Stimulated activated CD4-positive, alpha-beta T cell treated with anti-CD3 and anti-CD28 coated beads, Interleukin-15, amount 100 ng/mL, for 24 hours (primary cell): ENCODE data around the gene PITPNM1.
A peak's percentile ranks its signal among the peaks of the same experiment; 100 is the strongest.
"Not testable (repeated sequence)": the region's sequence is repeated elsewhere in the genome, so short reads cannot be mapped to it uniquely, and the experiment has no call there.

ENCODE experiments used
- DNase-seq: peaks from one replicate; pipeline ENCODE4 v3.0.0-alpha.2; 2020

The PITPNM1 gene

GRCh38 chr11:67522844-67523555 is 17.8 kb upstream of the PITPNM1 start, which contains the start of gene CABP2:
Gene CABP2, minus strand, starts transcription at chr11:67523446. Its CDS starts 120 bp downstream, at chr11:67523326.
- DNase-seq = no peak

- no peak for DNase-seq
Measured at GRCh38 chr11:67522338-67522737, 17.2 kb upstream of the PITPNM1 start.

- no peak for DNase-seq
Measured at GRCh38 chr11:67521924-67522323, 16.8 kb upstream of the PITPNM1 start.

- no peak for DNase-seq
Measured at GRCh38 chr11:67520856-67521824, 16.0 kb upstream of the PITPNM1 start.

GRCh38 chr11:67519726-67520125 is 14.6 kb upstream of the PITPNM1 start:
- DNase-seq = no peak

- DNase-seq = no peak
Measured at GRCh38 chr11:67517784-67518552, 12.8 kb upstream of the PITPNM1 start.

GRCh38 chr11:67516806-67517205 is 11.6 kb upstream of the PITPNM1 start:
- no peak for DNase-seq

- DNase-seq = no peak
Measured at GRCh38 chr11:67514116-67514515, 9.0 kb upstream of the PITPNM1 start.

- DNase-seq = not testable (repeated sequence)
Measured at GRCh38 chr11:67511558-67511957, 6.4 kb upstream of the PITPNM1 start.

GRCh38 chr11:67510023-67510345 is 4.8 kb upstream of the PITPNM1 start:
- no peak for DNase-seq

GRCh38 chr11:67508486-67509121 is 3.4 kb upstream of the PITPNM1 start:
- peak; percentile 100 for DNase-seq

GRCh38 chr11:67507864-67508485 is 2.8 kb upstream of the PITPNM1 start, which contains the start of gene CDK2AP2:
Gene CDK2AP2, minus strand, starts transcription at chr11:67508162. Its CDS starts 80 bp downstream, at chr11:67508082.
- DNase-seq = peak; percentile 100

- DNase-seq = no peak
Measured at GRCh38 chr11:67507242-67507863, 2.2 kb upstream of the PITPNM1 start.

- DNase-seq = no peak
Measured at GRCh38 chr11:67506426-67507051, 1.4 kb upstream of the PITPNM1 start.

- DNase-seq = peak; percentile 96
Measured at GRCh38 chr11:67505605-67506396, 638 bp upstream of the PITPNM1 start.

GRCh38 chr11:67504005-67504949 is 886 bp downstream of the PITPNM1 start:
- DNase-seq = peak; percentile 53

- DNase-seq = no peak
Measured at GRCh38 chr11:67503119-67504004, 1.8 kb downstream of the PITPNM1 start.
